Ovary (tissue), 3 donors: ENCODE measurements around the gene TM9SF4.

Experiments
- POLR2A ChIP-seq: fragments of 450-650 bp; IDR thresholded peaks from one replicate; pipeline ENCODE4 v1.6.1; 2017; ENCODE audit warnings: antibody characterized with exemption, mild to moderate bottlenecking, moderate library complexity
- TF ChIP-seq, protein P1 (sequence below), 3 donors: fragments of 450-650 bp in 2 of 3; fragments of 200-600 bp in 1 of 3; IDR thresholded peaks; one replicate each; pipeline versions ENCODE4 v1.5.1 to v1.8.0; 2016 to 2022; ENCODE audit warnings: antibody characterized with exemption in 3 of 3, mild to moderate bottlenecking in 1 of 3
- donor health status: DM: no; HTN: no; CAD: no.

DNA sequence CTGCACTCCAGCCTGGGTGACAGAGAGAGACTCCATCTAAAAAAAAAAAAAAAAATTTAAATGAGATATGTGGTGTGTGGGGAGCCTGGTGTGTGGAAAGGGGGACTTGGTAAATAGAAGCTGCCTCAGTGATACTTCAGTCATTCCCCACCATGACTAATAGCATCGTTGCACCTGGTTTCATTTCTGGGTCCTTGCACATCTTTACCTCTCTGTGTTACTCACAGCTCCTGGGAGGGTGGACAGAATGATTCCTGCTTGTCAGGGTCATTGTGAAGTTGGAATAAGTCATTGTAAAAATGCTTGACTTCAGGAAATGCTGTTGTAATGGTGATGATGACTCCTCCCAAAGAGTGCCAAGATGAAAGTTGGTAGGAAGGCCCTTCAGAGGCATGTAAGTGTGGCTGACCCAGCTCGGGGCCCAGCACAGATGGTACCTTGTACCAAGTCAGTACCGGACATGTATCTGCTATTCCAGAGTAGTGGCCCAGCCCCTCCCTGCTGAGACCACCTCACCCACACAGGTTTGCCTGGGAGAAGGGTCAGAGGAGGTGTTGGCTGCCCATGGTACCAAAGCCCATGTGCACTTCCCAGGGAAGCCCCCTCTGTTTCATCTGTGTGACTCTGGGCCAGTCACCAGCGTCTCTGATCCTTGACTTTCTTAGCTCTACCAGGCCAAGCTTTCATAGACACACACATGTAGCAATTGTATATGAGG is 49.6 kb downstream of the TM9SF4 start:
- TF ChIP-seq, protein P1, sequence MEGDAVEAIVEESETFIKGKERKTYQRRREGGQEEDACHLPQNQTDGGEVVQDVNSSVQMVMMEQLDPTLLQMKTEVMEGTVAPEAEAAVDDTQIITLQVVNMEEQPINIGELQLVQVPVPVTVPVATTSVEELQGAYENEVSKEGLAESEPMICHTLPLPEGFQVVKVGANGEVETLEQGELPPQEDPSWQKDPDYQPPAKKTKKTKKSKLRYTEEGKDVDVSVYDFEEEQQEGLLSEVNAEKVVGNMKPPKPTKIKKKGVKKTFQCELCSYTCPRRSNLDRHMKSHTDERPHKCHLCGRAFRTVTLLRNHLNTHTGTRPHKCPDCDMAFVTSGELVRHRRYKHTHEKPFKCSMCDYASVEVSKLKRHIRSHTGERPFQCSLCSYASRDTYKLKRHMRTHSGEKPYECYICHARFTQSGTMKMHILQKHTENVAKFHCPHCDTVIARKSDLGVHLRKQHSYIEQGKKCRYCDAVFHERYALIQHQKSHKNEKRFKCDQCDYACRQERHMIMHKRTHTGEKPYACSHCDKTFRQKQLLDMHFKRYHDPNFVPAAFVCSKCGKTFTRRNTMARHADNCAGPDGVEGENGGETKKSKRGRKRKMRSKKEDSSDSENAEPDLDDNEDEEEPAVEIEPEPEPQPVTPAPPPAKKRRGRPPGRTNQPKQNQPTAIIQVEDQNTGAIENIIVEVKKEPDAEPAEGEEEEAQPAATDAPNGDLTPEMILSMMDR (IDR thresholded peaks at IDR 0.05) = no peak
- no peak for TF ChIP-seq POLR2A
